Measurements from ENCODE around the gene RNF126. TPM values are rescaled to one million over a fixed set of nuclear protein-coding genes. Genes with fewer than 3 reads are reported as not detected.
A peak's percentile ranks its signal among the peaks of the same experiment; 100 is the strongest.

The RNF126 gene
- total RNA-seq, 1 donor from 2014 or later, result 58.3 TPM

DNA sequence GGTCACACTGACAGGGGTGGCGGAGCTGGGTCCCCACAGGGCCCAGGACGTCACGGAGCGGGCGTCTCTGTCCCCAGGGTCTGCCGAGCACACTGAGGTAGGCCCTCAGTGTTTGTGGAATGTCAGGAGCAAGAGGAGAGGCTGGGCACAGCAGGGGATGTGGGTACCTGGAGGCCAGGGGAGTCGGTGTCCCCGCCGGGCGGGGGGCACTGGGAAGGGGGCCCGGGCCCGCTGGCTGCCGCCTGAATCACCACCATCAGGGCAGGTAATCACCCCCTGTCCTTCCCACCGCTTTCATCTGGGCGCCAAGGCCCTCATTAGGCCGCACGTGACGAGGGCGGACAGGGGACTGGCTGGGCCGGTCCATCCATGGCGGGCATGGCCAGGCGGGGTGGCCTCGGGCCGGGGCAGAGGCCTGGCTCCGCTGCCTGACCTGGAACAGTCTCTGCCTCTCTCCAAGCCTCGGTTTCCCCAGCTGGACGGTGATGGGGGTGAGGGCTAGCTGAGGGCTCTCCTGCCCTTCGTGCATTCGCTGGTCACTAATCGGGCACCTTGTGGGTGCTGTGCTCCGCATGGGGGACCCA lies 22.3 kb downstream of the RNF126 start:
- no peaks in the 10 kb centered on the region for H3K9me3 ChIP-seq (ENCODE audit: insufficient read depth, low read depth, low read length)
- peaks cover 8% of the 10 kb centered on the region for H3K27me3 Mint-ChIP-seq (ENCODE audit: low read depth, unreplicated experiment)
- peaks cover 3% of the 10 kb centered on the region for H4K20me1 ChIP-seq (ENCODE audit: insufficient read depth, low read length)
- no peak overlapping the region for H3K9ac ChIP-seq (ENCODE audit: low read length)
- no peak overlapping the region for H3K4me3 ChIP-seq (ENCODE audit: insufficient read depth, low read depth, low read length)
- H3K36me3 ChIP-seq (ENCODE audit: insufficient read depth, low read length), result no peaks in the 10 kb centered on the region
- no peaks in the 10 kb centered on the region for H3K27me3 ChIP-seq (ENCODE audit: insufficient read depth, low read length)
- H3K4me1 ChIP-seq (ENCODE audit: insufficient read depth, low read length), result peaks cover 8% of the 10 kb centered on the region
- no peak for DNase-seq (ENCODE audit: low read depth)
- no peak overlapping the region for H3K27ac ChIP-seq (ENCODE audit: low read depth, low read length)
- H3K27ac Mint-ChIP-seq (ENCODE audit: unreplicated experiment), result peak overlapping the region; percentile 34
- TF ChIP-seq EZH2 (IDR thresholded peaks at IDR 0.05; ENCODE audit: insufficient read depth, low read length), result no peak
- TF ChIP-seq, protein P1, sequence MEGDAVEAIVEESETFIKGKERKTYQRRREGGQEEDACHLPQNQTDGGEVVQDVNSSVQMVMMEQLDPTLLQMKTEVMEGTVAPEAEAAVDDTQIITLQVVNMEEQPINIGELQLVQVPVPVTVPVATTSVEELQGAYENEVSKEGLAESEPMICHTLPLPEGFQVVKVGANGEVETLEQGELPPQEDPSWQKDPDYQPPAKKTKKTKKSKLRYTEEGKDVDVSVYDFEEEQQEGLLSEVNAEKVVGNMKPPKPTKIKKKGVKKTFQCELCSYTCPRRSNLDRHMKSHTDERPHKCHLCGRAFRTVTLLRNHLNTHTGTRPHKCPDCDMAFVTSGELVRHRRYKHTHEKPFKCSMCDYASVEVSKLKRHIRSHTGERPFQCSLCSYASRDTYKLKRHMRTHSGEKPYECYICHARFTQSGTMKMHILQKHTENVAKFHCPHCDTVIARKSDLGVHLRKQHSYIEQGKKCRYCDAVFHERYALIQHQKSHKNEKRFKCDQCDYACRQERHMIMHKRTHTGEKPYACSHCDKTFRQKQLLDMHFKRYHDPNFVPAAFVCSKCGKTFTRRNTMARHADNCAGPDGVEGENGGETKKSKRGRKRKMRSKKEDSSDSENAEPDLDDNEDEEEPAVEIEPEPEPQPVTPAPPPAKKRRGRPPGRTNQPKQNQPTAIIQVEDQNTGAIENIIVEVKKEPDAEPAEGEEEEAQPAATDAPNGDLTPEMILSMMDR (IDR thresholded peaks at IDR 0.05; ENCODE audit: insufficient read depth, low read depth, low read length), result no peak
- no peak overlapping the region for H3K4me3 Mint-ChIP-seq (ENCODE audit: unreplicated experiment)
- FAIRE-seq, result no peak
- peaks cover 2% of the 10 kb centered on the region for H3K4me1 Mint-ChIP-seq (ENCODE audit: low read depth, unreplicated experiment)
- no peaks in the 10 kb centered on the region for H3K79me2 ChIP-seq (ENCODE audit: insufficient read depth, low read length)
- no peaks in the 10 kb centered on the region for H3K9me3 Mint-ChIP-seq (ENCODE audit: unreplicated experiment)
- H2AFZ ChIP-seq (ENCODE audit: low read depth, low read length), result no peak overlapping the region
- no peaks in the 10 kb centered on the region for H3K36me3 Mint-ChIP-seq (ENCODE audit: low read depth, unreplicated experiment)
- H3K4me2 ChIP-seq (ENCODE audit: low read length), result no peak overlapping the region

DNA sequence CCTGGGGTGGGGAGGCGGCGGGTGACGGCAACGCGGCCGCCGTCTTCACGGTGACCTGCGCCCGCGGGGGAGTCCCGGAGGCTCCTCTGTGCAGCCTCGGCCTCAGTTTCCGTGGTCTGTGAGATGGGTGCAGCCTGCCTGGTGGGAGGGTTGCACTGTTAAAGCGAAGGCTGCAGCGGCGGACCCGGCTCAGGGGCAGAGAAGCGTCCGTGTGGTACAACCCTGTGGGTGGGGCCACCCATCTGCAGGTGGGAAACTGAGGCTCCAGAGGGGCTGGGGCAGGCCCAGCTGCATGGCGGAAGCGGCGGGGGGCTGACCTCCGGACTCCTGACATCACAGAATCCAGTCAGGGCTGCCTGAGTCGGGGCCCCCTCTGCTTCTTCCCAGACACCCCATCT lies 22.9 kb downstream of the RNF126 start:
- TF ChIP-seq EZH2 (IDR thresholded peaks at IDR 0.05; ENCODE audit: insufficient read depth, low read length), result no peak
- TF ChIP-seq, protein P1 (IDR thresholded peaks at IDR 0.05; ENCODE audit: insufficient read depth, low read depth, low read length), result no peak
- H3K4me2 ChIP-seq (ENCODE audit: low read length), result peak overlapping the region; percentile 81
- Mint-ChIP-seq H3K4me1 (ENCODE audit: low read depth, unreplicated experiment) (peaks cover 2% of the 10 kb centered on the region), H3K27ac (ENCODE audit: unreplicated experiment) (no peak overlapping the region), H3K27me3 (ENCODE audit: low read depth, unreplicated experiment) (peaks cover 8% of the 10 kb centered on the region), H3K9me3 (ENCODE audit: unreplicated experiment) (no peaks in the 10 kb centered on the region), H3K36me3 (ENCODE audit: low read depth, unreplicated experiment) (no peaks in the 10 kb centered on the region), H3K4me3 (ENCODE audit: unreplicated experiment) (no peak overlapping the region)
- FAIRE-seq, result no peak
- H3K4me3 ChIP-seq (ENCODE audit: insufficient read depth, low read depth, low read length), result no peak overlapping the region
- H3K4me1 ChIP-seq (ENCODE audit: insufficient read depth, low read length), result peaks cover 8% of the 10 kb centered on the region
- H3K9me3 ChIP-seq (ENCODE audit: insufficient read depth, low read depth, low read length), result no peaks in the 10 kb centered on the region
- no peaks in the 10 kb centered on the region for H3K27me3 ChIP-seq (ENCODE audit: insufficient read depth, low read length)
- H3K79me2 ChIP-seq (ENCODE audit: insufficient read depth, low read length), result no peaks in the 10 kb centered on the region
- H3K27ac ChIP-seq (ENCODE audit: low read depth, low read length), result no peak overlapping the region
- no peak overlapping the region for H3K9ac ChIP-seq (ENCODE audit: low read length)
- H2AFZ ChIP-seq (ENCODE audit: low read depth, low read length), result no peak overlapping the region
- peaks cover 3% of the 10 kb centered on the region for H4K20me1 ChIP-seq (ENCODE audit: insufficient read depth, low read length)
- no peaks in the 10 kb centered on the region for H3K36me3 ChIP-seq (ENCODE audit: insufficient read depth, low read length)
- DNase-seq (ENCODE audit: low read depth), result no peak

Measured in astrocyte (in vitro differentiated cells and primary cell).